H9 (cell line): ENCODE results near the gene SOX15. TPM values are rescaled to one million over a fixed set of nuclear protein-coding genes. Genes with fewer than 3 reads are reported as not detected.

ENCODE experiments used
- DNase-seq: peaks from one replicate; pipeline ENCODE4 v3.0.0-alpha.2; 2017
- H2AFZ ChIP-seq: one replicate; pipeline ENCODE4 v1.6.1; 2013; ENCODE audit warnings: mild to moderate bottlenecking, low read length, control low read depth, moderate library complexity
- H2AK5ac ChIP-seq: 2 replicates; pipeline ENCODE4 v1.6.1; 2013; ENCODE audit warnings: low read length, control low read depth, mixed read lengths; ENCODE audit not compliant: insufficient read length
- H2BK120ac ChIP-seq: one replicate; pipeline ENCODE4 v1.6.1; 2013; ENCODE audit warnings: low read depth, mild to moderate bottlenecking, low read length, control low read depth, inconsistent platforms; ENCODE audit not compliant: poor library complexity, severe bottlenecking
- H2BK12ac ChIP-seq: 2 replicates; pipeline ENCODE4 v1.6.1; 2013; ENCODE audit warnings: low read length, control low read depth, mixed read lengths, low read depth; ENCODE audit not compliant: insufficient read length
- H2BK15ac ChIP-seq: 2 replicates; pipeline ENCODE4 v1.6.1; 2013; ENCODE audit warnings: low read depth, low read length, control low read depth
- H2BK20ac ChIP-seq: one replicate; pipeline ENCODE4 v1.6.1; 2013; ENCODE audit warnings: low read depth, mild to moderate bottlenecking, low read length, control low read depth, inconsistent platforms; ENCODE audit not compliant: poor library complexity, severe bottlenecking
- H2BK5ac ChIP-seq: 2 replicates; pipeline ENCODE4 v1.6.1; 2013; ENCODE audit warnings: low read length, control low read depth, mixed read lengths; ENCODE audit not compliant: insufficient read length
- H3K14ac ChIP-seq: 2 replicates; pipeline ENCODE4 v1.6.1; 2013; ENCODE audit warnings: low read length, control low read depth; ENCODE audit not compliant: insufficient read depth
- H3K18ac ChIP-seq: 2 replicates; pipeline ENCODE4 v1.6.1; 2013; ENCODE audit warnings: low read depth, mild to moderate bottlenecking, mixed read lengths, low read length, control low read depth; ENCODE audit not compliant: insufficient read length
- H3K23ac ChIP-seq: 2 replicates; pipeline ENCODE4 v1.6.1; 2013; ENCODE audit warnings: low read length, control low read depth, mixed read lengths, low read depth; ENCODE audit not compliant: insufficient read length
- H3K23me2 ChIP-seq: 2 replicates; pipeline ENCODE4 v1.6.1; 2013; ENCODE audit warnings: low read depth, mild to moderate bottlenecking, mixed read lengths, low read length, control low read depth; ENCODE audit not compliant: insufficient read length, poor library complexity, severe bottlenecking
- H3K27ac ChIP-seq: 2 replicates; pipeline ENCODE4 v1.5.1; 2013; ENCODE audit warnings: low read length, control low read depth, mixed read lengths, low read depth; ENCODE audit not compliant: insufficient read length
- H3K27me3 ChIP-seq: 2 replicates; pipeline ENCODE4 v1.6.1; 2013; ENCODE audit warnings: low read length, control low read depth, inconsistent platforms; ENCODE audit not compliant: insufficient read depth
- H3K4ac ChIP-seq: 2 replicates; pipeline ENCODE4 v1.6.1; 2013; ENCODE audit warnings: low read depth, mild to moderate bottlenecking, control low read depth, inconsistent platforms, low read length, moderate library complexity
- H3K4me1 ChIP-seq: 2 replicates; pipeline ENCODE4 v1.6.1; 2013; ENCODE audit warnings: low read length, control low read depth, inconsistent platforms; ENCODE audit not compliant: insufficient read depth
- H3K4me2 ChIP-seq: 2 replicates; pipeline ENCODE4 v1.6.1; 2013; ENCODE audit warnings: low read length, control low read depth, mixed read lengths; ENCODE audit not compliant: insufficient read length, insufficient read depth
- H3K56ac ChIP-seq: 2 replicates; pipeline ENCODE4 v1.6.1; 2013; ENCODE audit warnings: low read depth, mild to moderate bottlenecking, mixed read lengths, low read length, control low read depth; ENCODE audit not compliant: insufficient read length
- H3K79me1 ChIP-seq: 2 replicates; pipeline ENCODE4 v1.6.1; 2013; ENCODE audit warnings: low read depth, mild to moderate bottlenecking, moderate library complexity, low read length, control low read depth, inconsistent platforms; ENCODE audit not compliant: insufficient read depth, poor library complexity, severe bottlenecking
- H3K79me2 ChIP-seq: 2 replicates; pipeline ENCODE4 v1.6.1; 2013; ENCODE audit warnings: low read length, control low read depth, inconsistent platforms; ENCODE audit not compliant: insufficient read depth
- H3K9ac ChIP-seq: 2 replicates; pipeline ENCODE4 v1.6.1; 2013; ENCODE audit warnings: low read length, control low read depth, mixed read lengths; ENCODE audit not compliant: insufficient read length; ENCODE audit errors: extremely low read depth
- H3K9me3 ChIP-seq: one replicate; pipeline ENCODE4 v1.6.1; 2013; ENCODE audit warnings: low read depth, low read length, inconsistent platforms; ENCODE audit not compliant: control insufficient read depth
- H3T11ph ChIP-seq: one replicate; pipeline ENCODE4 v1.6.1; 2013; ENCODE audit warnings: mild to moderate bottlenecking, low read length, control low read depth, inconsistent platforms
- H4K20me1 ChIP-seq: one replicate; pipeline ENCODE4 v1.6.1; 2013; ENCODE audit not compliant: control insufficient read depth, insufficient read length, insufficient read depth
- H4K5ac ChIP-seq: 2 replicates; pipeline ENCODE4 v1.6.1; 2013; ENCODE audit warnings: low read depth, mild to moderate bottlenecking, mixed read lengths, low read length, control low read depth; ENCODE audit not compliant: insufficient read length
- H4K8ac ChIP-seq: replicated peaks from 2 replicates; pipeline ENCODE4 v1.6.1; 2013; ENCODE audit warnings: low read length, control low read depth, mixed read lengths, low read depth; ENCODE audit not compliant: insufficient read length
- H4K91ac ChIP-seq: 2 replicates; pipeline ENCODE4 v1.6.1; 2013; ENCODE audit warnings: low read depth, mild to moderate bottlenecking, moderate library complexity, mixed read lengths, low read length, control low read depth; ENCODE audit not compliant: insufficient read length
- H3K27ac Mint-ChIP-seq, 3 experiments: 2 replicates in 2 of 3; 3 replicates in 1 of 3; pipeline ENCODE4 v1.8.0; 2020 to 2021; ENCODE audit warnings: mixed read lengths in 3 of 3, mild to moderate bottlenecking in 1 of 3, moderate library complexity in 1 of 3
- H3K27me3 Mint-ChIP-seq: 2 replicates; pipeline ENCODE4 v1.8.0; 2021; ENCODE audit warnings: low read depth, mild to moderate bottlenecking, moderate library complexity, mixed read lengths
- H3K36me3 Mint-ChIP-seq, 3 experiments: 2 replicates in 2 of 3; 3 replicates in 1 of 3; pipeline ENCODE4 v1.8.0; 2020 to 2021; ENCODE audit warnings: low read depth in 3 of 3, mixed read lengths in 3 of 3; ENCODE audit not compliant: insufficient read depth in 1 of 3
- H3K4me1 Mint-ChIP-seq, 2 experiments: 2 replicates each; pipeline ENCODE4 v1.8.0; 2020; ENCODE audit warnings: mixed read lengths in 2 of 2
- H3K4me3 Mint-ChIP-seq, 2 experiments: 2 replicates in 1 of 2; 3 replicates in 1 of 2; pipeline ENCODE4 v1.8.0; 2020 to 2021; ENCODE audit warnings: mild to moderate bottlenecking in 2 of 2, mixed read lengths in 2 of 2, moderate library complexity in 1 of 2
- H3K9me3 Mint-ChIP-seq, 2 experiments: 2 replicates in 1 of 2; 3 replicates in 1 of 2; pipeline ENCODE4 v1.8.0; 2020; ENCODE audit warnings: mild to moderate bottlenecking in 2 of 2, mixed read lengths in 2 of 2, moderate library complexity in 1 of 2
- WGBS: extraction: QIAGEN DNeasy Blood & Tissue Kit; methylation state at CpG from one replicate; pipeline ENCODE4 v1.1.7; 2013; ENCODE audit warnings: missing lambda C conversion rate, low lambda C conversion rate, mixed read lengths; ENCODE audit not compliant: insufficient read length; ENCODE audit errors: extremely low coverage; 5-methylcytosine and 5-hydroxymethylcytosine counted together
- total RNA-seq: library from RNA; stranded (reverse); gene quantifications from 2 replicates; pipeline ENCODE4 v1.2.1, GENCODE V29; 2021
- TF ChIP-seq, protein P1 (sequence below): fragments of 200-600 bp; sonication (generic); conservative IDR thresholded peaks from 3 replicates; pipeline ENCODE4 v1.8.0; 2021; ENCODE audit warnings: antibody characterized with exemption, mild to moderate bottlenecking

Gene SOX15
- total RNA-seq, 1 experiment from 2014 or later: 7.7 TPM

DNA sequence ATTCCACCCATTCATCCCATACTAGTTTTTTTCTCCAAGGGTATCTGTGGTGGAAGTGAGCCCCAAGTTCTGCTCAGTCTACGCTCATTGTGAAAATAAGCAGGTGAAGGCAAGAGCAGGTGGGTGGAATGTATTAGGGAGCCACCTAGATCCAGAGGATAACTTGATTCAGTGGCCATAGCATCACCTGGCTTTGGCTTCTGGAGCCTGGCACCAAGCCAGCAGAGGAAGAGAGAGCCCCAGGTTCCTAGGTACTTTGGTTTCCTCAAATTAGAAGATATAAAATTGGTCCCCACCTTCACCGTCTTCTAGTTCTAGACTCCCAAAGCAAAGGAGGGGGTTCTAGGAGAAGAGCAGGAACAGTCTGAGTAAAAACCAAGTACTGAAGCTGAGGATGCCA lies 20.7 kb upstream of the SOX15 start:
- peaks cover 23 to 24% of the 10 kb centered on the region in 2 experiments for H3K4me1 Mint-ChIP-seq
- no peak overlapping the region for H3K27ac ChIP-seq
- no peak overlapping the region for H3T11ph ChIP-seq
- DNase-seq: no peak
- no peak overlapping the region for H3K56ac ChIP-seq
- no peak overlapping the region for H4K5ac ChIP-seq
- H2AK5ac ChIP-seq: no peak overlapping the region
- no peak overlapping the region for H2BK120ac ChIP-seq
- no peak overlapping the region for H4K8ac ChIP-seq
- no peak overlapping the region for H3K14ac ChIP-seq
- no peak overlapping the region for H2AFZ ChIP-seq
- H2BK15ac ChIP-seq: no peak overlapping the region
- no peak overlapping the region for H3K4ac ChIP-seq
- H3K4me3 Mint-ChIP-seq: no peak overlapping the region
- H3K9me3 ChIP-seq: no peaks in the 10 kb centered on the region
- H4K91ac ChIP-seq: no peak overlapping the region
- no peak overlapping the region for H3K23ac ChIP-seq
- H3K9me3 Mint-ChIP-seq: no peaks in the 10 kb centered on the region
- H3K36me3 Mint-ChIP-seq: peaks cover 15 to 29% (median 19%) of the 10 kb centered on the region in 3 experiments; a peak in 6 of 7 replicates
- TF ChIP-seq, protein P1, sequence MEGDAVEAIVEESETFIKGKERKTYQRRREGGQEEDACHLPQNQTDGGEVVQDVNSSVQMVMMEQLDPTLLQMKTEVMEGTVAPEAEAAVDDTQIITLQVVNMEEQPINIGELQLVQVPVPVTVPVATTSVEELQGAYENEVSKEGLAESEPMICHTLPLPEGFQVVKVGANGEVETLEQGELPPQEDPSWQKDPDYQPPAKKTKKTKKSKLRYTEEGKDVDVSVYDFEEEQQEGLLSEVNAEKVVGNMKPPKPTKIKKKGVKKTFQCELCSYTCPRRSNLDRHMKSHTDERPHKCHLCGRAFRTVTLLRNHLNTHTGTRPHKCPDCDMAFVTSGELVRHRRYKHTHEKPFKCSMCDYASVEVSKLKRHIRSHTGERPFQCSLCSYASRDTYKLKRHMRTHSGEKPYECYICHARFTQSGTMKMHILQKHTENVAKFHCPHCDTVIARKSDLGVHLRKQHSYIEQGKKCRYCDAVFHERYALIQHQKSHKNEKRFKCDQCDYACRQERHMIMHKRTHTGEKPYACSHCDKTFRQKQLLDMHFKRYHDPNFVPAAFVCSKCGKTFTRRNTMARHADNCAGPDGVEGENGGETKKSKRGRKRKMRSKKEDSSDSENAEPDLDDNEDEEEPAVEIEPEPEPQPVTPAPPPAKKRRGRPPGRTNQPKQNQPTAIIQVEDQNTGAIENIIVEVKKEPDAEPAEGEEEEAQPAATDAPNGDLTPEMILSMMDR: no peak
- H3K4me2 ChIP-seq: no peak overlapping the region
- H3K79me1 ChIP-seq: no peaks in the 10 kb centered on the region
- no peaks in the 10 kb centered on the region for H4K20me1 ChIP-seq
- peaks cover 9% of the 10 kb centered on the region; the same call in 1 of the 2 replicates for H3K79me2 ChIP-seq
- no peaks in the 10 kb centered on the region for H3K27me3 Mint-ChIP-seq
- no peak overlapping the region for H3K18ac ChIP-seq
- H2BK5ac ChIP-seq: no peak overlapping the region
- H3K9ac ChIP-seq: no peak overlapping the region
- H3K4me1 ChIP-seq: peaks cover 5% of the 10 kb centered on the region
- H2BK20ac ChIP-seq: no peak overlapping the region
- H2BK12ac ChIP-seq: no peak overlapping the region
- no peaks in the 10 kb centered on the region for H3K27me3 ChIP-seq
- WGBS: no CpG with 5 or more reads among the region's 2 CpGs
- H3K27ac Mint-ChIP-seq: no peak overlapping the region
- H3K23me2 ChIP-seq: peaks cover 7% of the 10 kb centered on the region
